Gastrocnemius medialis (tissue), 4 donors: ENCODE measurements around the gene SPANXB1. TPM values are rescaled to one million over a fixed set of nuclear protein-coding genes. Genes with fewer than 3 reads are reported as not detected.
"Not testable (repeated sequence)": the region's sequence is repeated elsewhere in the genome, so short reads cannot be mapped to it uniquely, and the experiment has no call there.

Experiments
- ATAC-seq, 2 donors: fragments of 150-250 bp; one replicate each; pipeline ENCODE4 v1.9.1; 2016
- DNase-seq, 2 donors: peaks; one replicate each; pipeline ENCODE4 v3.0.0-alpha.2; 2019
- H3K27ac ChIP-seq, 4 donors: fragments of 200-600 bp; sonication (generic); 1 replicate in 1 of 4; 2 replicates in 3 of 4; pipeline ENCODE4 v1.5.1; 2016 to 2018; ENCODE audit warnings: mild to moderate bottlenecking in 2 of 4, moderate library complexity in 1 of 4
- H3K27me3 ChIP-seq, 3 donors: fragments of 200-600 bp; sonication (generic) in 2 of 3; 1 replicate in 1 of 3; 2 replicates in 2 of 3; pipeline versions ENCODE4 v1.5.1 to v1.6.0; 2016 to 2019; ENCODE audit warnings: mild to moderate bottlenecking in 1 of 3, moderate library complexity in 1 of 3
- H3K36me3 ChIP-seq, 2 donors: fragments of 200-600 bp; sonication (generic) in 1 of 2; one replicate each; pipeline ENCODE4 v1.5.1; 2017 to 2018
- H3K4me1 ChIP-seq, 2 donors: fragments of 200-600 bp; sonication (generic) in 1 of 2; one replicate each; pipeline ENCODE4 v1.5.1; 2016 to 2017; ENCODE audit warnings: mild to moderate bottlenecking in 2 of 2
- H3K4me3 ChIP-seq, 4 donors: fragments of 200-600 bp; sonication (generic) in 3 of 4; 1 replicate in 1 of 4; 2 replicates in 3 of 4; pipeline ENCODE4 v1.5.1; 2016 to 2019; ENCODE audit warnings: mild to moderate bottlenecking in 2 of 4
- H3K9me3 ChIP-seq, 3 donors: fragments of 200-600 bp; sonication (generic) in 2 of 3; 1 replicate in 1 of 3; 2 replicates in 2 of 3; pipeline ENCODE4 v1.5.1; 2016 to 2019
- CTCF ChIP-seq, 5 experiments: fragments of 450-650 bp in 3 of 5; fragments of 200-600 bp in 2 of 5; sonication (generic) in 2 of 5; IDR thresholded peaks in 4 of 5; conservative IDR thresholded peaks in 1 of 5; 1 replicate in 4 of 5; 2 replicates in 1 of 5; pipeline ENCODE4 v1.5.1; 2016 to 2019; ENCODE audit warnings: antibody characterized with exemption in 5 of 5, mild to moderate bottlenecking in 3 of 5, moderate library complexity in 3 of 5
- POLR2A ChIP-seq, 2 donors: fragments of 450-650 bp; IDR thresholded peaks; one replicate each; pipeline ENCODE4 v1.6.1; 2017; ENCODE audit warnings: antibody characterized with exemption in 2 of 2, mild to moderate bottlenecking in 2 of 2, moderate library complexity in 2 of 2
- in situ Hi-C, 4 donors: fragments of 200-750 bp; cut with MboI; loops; one replicate each; pipeline versions ENCODE4 v1.15.0 to v1.8.0; 2017; ENCODE audit warnings: low sequenced_read_pairs in 4 of 4
- intact Hi-C: fragments of 100-400 bp; cut with DNase I; formaldehyde crosslinking; loops from one replicate; pipeline ENCODE4 v1.15.1; 2023; ENCODE audit warnings: low total_unique reads
- total RNA-seq, 4 donors: library from RNA; depleted of rRNA; stranded (reverse); fragments of >200 nt; gene quantifications; one replicate each; pipeline versions ENCODE4 v1.1.0 to v1.2.3, GENCODE V29; 2016

The SPANXB1 gene
- total RNA-seq, 4 donors from 2014 or later = not detected

GRCh38 chrX:140983730-140984129 lies 18.7 kb upstream of the SPANXB1 start:
- H3K27ac ChIP-seq = no peak overlapping the region
- no peak for TF ChIP-seq CTCF (IDR thresholded peaks at IDR 0.05 in 4 of 5, conservative IDR thresholded peaks at IDR 0.05 in 1 of 5)
- no peak for TF ChIP-seq POLR2A (IDR thresholded peaks at IDR 0.05)
- in situ Hi-C loops = no loop called here
- no peak overlapping the region for H3K4me3 ChIP-seq
- H3K36me3 ChIP-seq = no peaks in the 10 kb centered on the region
- H3K4me1 ChIP-seq = no peaks in the 10 kb centered on the region
- ATAC-seq = no peak
- H3K9me3 ChIP-seq = no peaks in the 10 kb centered on the region
- intact Hi-C loops = no loop called here
- DNase-seq = no peak
- H3K27me3 ChIP-seq = no peaks in the 10 kb centered on the region

- ATAC-seq, H3K27ac ChIP-seq, DNase-seq, H3K36me3 ChIP-seq, H3K4me3 ChIP-seq, intact Hi-C loops, in situ Hi-C loops, H3K9me3 ChIP-seq, H3K4me1 ChIP-seq, H3K27me3 ChIP-seq: not testable (repeated sequence)
These were observed 2.8 kb downstream of the SPANXB1 start for GRCh38 chrX:141005243-141005642.

GRCh38 chrX:141044246-141044645 lies 41.9 kb downstream of the SPANXB1 start:
- DNase-seq, H3K27me3 ChIP-seq, H3K9me3 ChIP-seq, intact Hi-C loops, H3K4me1 ChIP-seq, H3K4me3 ChIP-seq, H3K27ac ChIP-seq, ATAC-seq, in situ Hi-C loops, H3K36me3 ChIP-seq: not testable (repeated sequence)

GRCh38 chrX:141049878-141050277 lies 47.5 kb downstream of the SPANXB1 start:
- intact Hi-C loops = not testable (repeated sequence)

GRCh38 chrX:141052098-141052497 lies 49.7 kb downstream of the SPANXB1 start:
- H3K4me3 ChIP-seq, in situ Hi-C loops, H3K9me3 ChIP-seq, H3K36me3 ChIP-seq, H3K4me1 ChIP-seq, DNase-seq, ATAC-seq, H3K27ac ChIP-seq, intact Hi-C loops, H3K27me3 ChIP-seq: not testable (repeated sequence)

More at GRCh38 chrX:141049878-141050277, 47.5 kb downstream of the SPANXB1 start:
- in situ Hi-C loops, H3K4me3 ChIP-seq, H3K4me1 ChIP-seq, ATAC-seq, H3K9me3 ChIP-seq, DNase-seq, H3K27me3 ChIP-seq, H3K27ac ChIP-seq, H3K36me3 ChIP-seq: not testable (repeated sequence)

Other genes with a start within 250 kb of the SPANXB1 start
- 1 to 10 TPM in 2 of 4 donors, not detected in 2; 1.0 to 1.7 TPM for gene LDOC1, start 174.5 kb downstream of the SPANXB1 start, total RNA-seq
- gene SPANXC, start 239.9 kb downstream of the SPANXB1 start, total RNA-seq = not detected